ENCODE data around the gene SERPINE1. TPM values are rescaled to one million over a fixed set of nuclear protein-coding genes. Genes with fewer than 3 reads are reported as not detected.

The SERPINE1 gene
- total and polyA plus RNA-seq, 5 experiments from 2014 or later = 0.11 TPM; not detected in 4

- Mint-ChIP-seq H3K4me3 (peak overlapping the region in 9 of 10 donors; percentile 69 to 90 (median 82)), H3K27me3 (peaks cover 2 to 5% (median 2%) of the 10 kb centered on the region in 5 donors), H3K9me3 (no peaks in the 10 kb centered on the region), H3K27ac (no peak overlapping the region), H3K4me1 (peaks cover 10 to 16% (median 13%) of the 10 kb centered on the region in 4 donors), H3K36me3 (peaks cover 0 to 21% (median 6%) of the 10 kb centered on the region in 3 donors)
- POLR2A ChIA-PET = no interaction called here
- ATAC-seq (peak; percentile 8 to 38), DNase-seq (no peak)
These were observed 27.8 kb downstream of the SERPINE1 start for GRCh38 chr7:101154693-101155102.

DNA sequence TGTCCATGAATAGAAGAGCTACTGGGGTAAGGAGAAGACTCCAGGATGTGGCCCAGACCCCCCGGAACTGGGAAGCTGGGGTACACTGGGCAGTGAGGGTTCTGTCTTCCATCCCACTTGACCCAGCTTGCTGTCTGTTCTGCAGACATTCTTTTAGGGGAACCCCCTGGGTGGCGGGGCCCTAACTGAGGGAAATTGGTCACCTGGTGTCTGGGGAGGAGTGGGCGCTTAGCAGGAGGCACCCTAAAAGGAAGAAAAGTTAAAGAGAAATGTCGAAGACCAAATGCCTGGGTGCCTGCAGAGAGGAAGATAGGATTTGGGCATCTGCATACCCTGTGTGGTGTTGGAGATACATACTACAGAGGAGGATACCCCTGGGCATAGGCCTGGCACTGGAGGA lies 28.4 kb downstream of the SERPINE1 start:
- Mint-ChIP-seq H3K4me3 (peak overlapping the region; percentile 67 to 90 (median 75)), H3K4me1 (peaks cover 10 to 16% (median 13%) of the 10 kb centered on the region in 4 donors), H3K27ac (peak overlapping the region in 3 of 10 donors; percentile 11 to 41 (median 35)), H3K9me3 (no peaks in the 10 kb centered on the region), H3K27me3 (peaks cover 0 to 5% (median 0%) of the 10 kb centered on the region in 5 donors), H3K36me3 (peaks cover 0 to 26% (median 8%) of the 10 kb centered on the region in 3 donors)
- no peak for DNase-seq
- no peak for ATAC-seq
- POLR2A ChIA-PET = interaction anchor here (1.5 kb wide), 1 partner anchor 10 kb away, joined by 6 read pairs; the partner anchor contains the start of gene VGF

- Mint-ChIP-seq H3K4me1 (peaks cover 10 to 16% (median 14%) of the 10 kb centered on the region in 4 donors), H3K4me3 (peak overlapping the region in 2 of 10 donors; percentile 28 to 33), H3K36me3 (peaks cover 0 to 29% (median 9%) of the 10 kb centered on the region in 3 donors), H3K27ac (no peak overlapping the region), H3K9me3 (no peaks in the 10 kb centered on the region), H3K27me3 (peaks cover 0 to 6% (median 1%) of the 10 kb centered on the region in 5 donors)
- no peak for ATAC-seq
- DNase-seq = no peak
- POLR2A ChIA-PET = interaction anchor here (0.6 to 1.5 kb wide), 4 partner anchors 9 to 992 kb away, joined by 3 to 6 read pairs (median 4); partner anchors contain the start of genes PLOD3 and VGF
These were observed 29.4 kb downstream of the SERPINE1 start for GRCh38 chr7:101156277-101156676.

- POLR2A ChIA-PET = interaction anchor here (0.6 to 1.1 kb wide), 4 partner anchors 13 to 993 kb away, joined by 3 to 7 read pairs (median 4); partner anchors contain the start of gene PLOD3
- H3K9me3 Mint-ChIP-seq = no peaks in the 10 kb centered on the region
- peaks cover 0 to 8% (median 1%) of the 10 kb centered on the region in 5 donors for H3K27me3 Mint-ChIP-seq
- peak overlapping the region in 1 of 10 donors; percentile 28 for H3K4me3 Mint-ChIP-seq
- ATAC-seq (no peak), DNase-seq (no peak)
- peaks cover 10 to 16% (median 14%) of the 10 kb centered on the region in 4 donors for H3K4me1 Mint-ChIP-seq
- H3K27ac Mint-ChIP-seq = no peak overlapping the region
- peaks cover 0 to 29% (median 9%) of the 10 kb centered on the region in 3 donors for H3K36me3 Mint-ChIP-seq
These were observed 30.1 kb downstream of the SERPINE1 start for GRCh38 chr7:101156866-101157589.

GRCh38 chr7:101159696-101160674 lies 33.1 kb downstream of the SERPINE1 start:
- no peaks in the 10 kb centered on the region for H3K9me3 Mint-ChIP-seq
- peaks cover 10 to 23% (median 16%) of the 10 kb centered on the region in 4 donors for H3K4me1 Mint-ChIP-seq
- H3K27ac Mint-ChIP-seq = no peak overlapping the region
- H3K27me3 Mint-ChIP-seq = peaks cover under 1 to 24% (median 5%) of the 10 kb centered on the region in 5 donors
- ATAC-seq = no peak
- H3K36me3 Mint-ChIP-seq = peaks cover 0 to 29% (median 9%) of the 10 kb centered on the region in 3 donors
- no peak overlapping the region for H3K4me3 Mint-ChIP-seq
- no peak for DNase-seq
- POLR2A ChIA-PET = interaction anchor here (0.5 to 0.7 kb wide), 2 partner anchors 47 to 71 kb away, joined by 3 to 4 read pairs; no protein-coding TSS in a partner anchor

DNA sequence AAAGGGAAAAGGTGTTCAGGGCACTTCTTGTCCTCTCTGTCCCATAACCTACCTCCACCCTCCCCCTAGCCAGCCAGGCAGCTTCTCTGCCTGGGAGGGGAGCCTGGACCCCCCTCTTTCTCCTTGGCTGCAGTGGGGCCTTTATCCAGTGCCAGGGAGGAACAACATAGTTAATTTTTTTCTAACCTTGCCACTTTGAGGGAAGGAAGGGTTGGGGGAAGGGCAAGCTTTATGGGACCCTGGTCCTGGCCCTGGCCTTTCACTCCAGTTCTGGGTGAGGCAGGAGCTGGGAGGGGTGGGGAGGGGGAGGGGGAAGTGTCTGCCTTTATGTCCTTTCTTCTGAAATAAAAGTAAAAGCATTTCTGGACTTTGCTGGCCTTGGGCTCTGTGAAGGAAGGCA lies 34.0 kb downstream of the SERPINE1 start:
- Mint-ChIP-seq H3K9me3 (no peaks in the 10 kb centered on the region), H3K27me3 (peaks cover 7 to 34% (median 14%) of the 10 kb centered on the region in 5 donors), H3K27ac (no peak overlapping the region), H3K4me1 (peaks cover 11 to 25% (median 17%) of the 10 kb centered on the region in 4 donors), H3K4me3 (peak overlapping the region in 1 of 10 donors; percentile 41), H3K36me3 (peaks cover 0 to 36% (median 12%) of the 10 kb centered on the region in 3 donors)
- ATAC-seq (no peak), DNase-seq (no peak)
- POLR2A ChIA-PET = interaction anchor here (0.5 kb wide), 1 partner anchor 70 kb away, joined by 3 read pairs; no protein-coding TSS in a partner anchor

DNA sequence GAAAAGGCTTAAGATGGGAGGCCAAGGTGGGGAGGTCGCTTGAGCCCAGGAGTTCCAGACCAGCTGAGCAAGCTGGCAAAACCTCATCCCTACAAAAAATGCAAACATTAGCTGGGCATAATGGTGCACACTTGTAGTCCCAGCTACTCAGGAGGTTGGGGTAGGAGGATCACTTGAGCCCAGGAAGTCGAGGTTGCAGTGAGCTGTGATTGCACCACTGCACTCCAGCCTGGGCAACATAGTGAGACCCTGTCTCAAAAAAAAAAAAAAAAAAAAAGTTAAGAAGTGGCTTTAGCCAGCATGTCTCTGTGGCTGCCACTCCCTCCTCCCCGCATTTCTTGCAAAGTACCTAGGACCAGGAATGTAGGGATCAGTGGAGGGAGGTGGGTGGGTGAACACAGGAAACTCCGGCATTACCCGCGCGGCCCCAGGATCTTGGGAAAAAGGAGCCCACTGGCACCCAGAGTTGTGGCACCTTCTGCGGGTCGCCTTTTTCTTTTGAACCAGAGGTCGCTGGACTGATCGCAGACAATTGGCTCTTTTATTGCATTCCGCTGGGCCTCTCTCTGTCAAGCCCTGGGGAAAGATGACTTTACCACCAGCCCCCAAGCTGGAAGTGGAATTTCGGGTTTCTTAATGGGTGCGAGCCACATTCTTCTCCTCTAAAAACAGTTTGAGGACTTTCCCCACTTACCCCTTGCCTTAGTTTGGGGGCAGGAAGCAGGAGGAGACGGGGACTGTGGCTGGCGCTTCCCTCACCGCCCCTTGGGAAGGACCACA lies 35.0 kb downstream of the SERPINE1 start:
- no peak overlapping the region for H3K27ac Mint-ChIP-seq
- peaks cover 17 to 30% (median 24%) of the 10 kb centered on the region in 4 donors for H3K4me1 Mint-ChIP-seq
- H3K27me3 Mint-ChIP-seq = peaks cover 10 to 42% (median 18%) of the 10 kb centered on the region in 5 donors
- ATAC-seq (no peak), DNase-seq (no peak)
- no peaks in the 10 kb centered on the region for H3K9me3 Mint-ChIP-seq
- H3K4me3 Mint-ChIP-seq = peak overlapping the region; percentile 66 to 84 (median 78)
- H3K36me3 Mint-ChIP-seq = peaks cover 0 to 35% (median 12%) of the 10 kb centered on the region in 3 donors
- POLR2A ChIA-PET = no interaction called here

DNA sequence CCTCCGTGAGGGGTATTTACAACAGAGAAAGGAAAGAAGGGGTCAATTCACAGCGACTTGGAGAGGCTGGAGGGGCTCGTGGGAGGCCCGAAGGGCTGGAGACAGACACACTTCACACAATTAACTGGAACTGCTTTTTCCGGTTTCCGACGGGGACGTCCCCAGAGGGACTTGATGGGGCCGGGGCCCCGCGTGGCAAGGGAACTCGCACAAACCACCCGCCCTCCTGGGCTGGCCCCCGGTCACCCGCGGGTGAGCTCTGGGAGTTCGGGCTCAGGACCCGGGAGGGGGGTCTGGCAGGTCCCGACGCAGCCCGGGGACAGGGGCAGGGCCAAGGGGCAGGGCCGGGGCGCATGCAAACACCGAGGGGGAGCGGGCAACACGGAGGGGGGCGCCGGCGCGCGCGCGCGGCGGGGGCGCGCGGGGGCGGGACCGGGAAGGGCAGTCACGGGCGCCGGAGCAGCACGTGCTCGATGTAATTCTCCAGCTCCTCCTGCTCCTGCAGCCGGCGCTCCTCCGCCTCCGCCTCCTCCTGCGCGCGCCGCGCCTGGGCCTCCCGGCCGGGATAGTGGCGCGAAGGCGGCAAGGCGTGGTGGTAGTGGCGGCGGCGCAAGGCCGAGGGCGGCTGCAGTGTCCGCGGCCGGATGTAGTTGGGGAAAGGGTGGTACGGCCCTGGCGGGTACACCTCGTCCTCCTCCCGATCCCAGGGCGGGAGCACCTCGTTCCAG lies 35.8 kb downstream of the SERPINE1 start:
- DNase-seq = no peak
- POLR2A ChIA-PET = interaction anchor here (1.1 kb wide), 1 partner anchor 19 kb away, joined by 3 read pairs; no protein-coding TSS in a partner anchor
- peak overlapping the region; percentile 71 to 99 (median 78) for H3K4me3 Mint-ChIP-seq

GRCh38 chr7:101163279-101164070 lies 36.6 kb downstream of the SERPINE1 start:
- Mint-ChIP-seq H3K9me3 (no peaks in the 10 kb centered on the region), H3K27me3 (peaks cover 22 to 58% (median 32%) of the 10 kb centered on the region in 5 donors), H3K4me3 (peak overlapping the region; percentile 64 to 99 (median 76)), H3K36me3 (peaks cover 0 to 21% (median 6%) of the 10 kb centered on the region in 3 donors), H3K4me1 (peaks cover 26 to 42% (median 37%) of the 10 kb centered on the region in 4 donors), H3K27ac (no peak overlapping the region)
- DNase-seq = no peak
- peak in 1 of 2 donors; percentile 28 for ATAC-seq
- POLR2A ChIA-PET = interaction anchor here (0.6 to 1.1 kb wide), 2 partner anchors 19 to 483 kb away, joined by 3 read pairs; no protein-coding TSS in a partner anchor

More for the DNA sequence above, 35.8 kb downstream of the SERPINE1 start:
- peaks cover 15 to 50% (median 26%) of the 10 kb centered on the region in 5 donors for H3K27me3 Mint-ChIP-seq
- H3K27ac Mint-ChIP-seq = no peak overlapping the region
- H3K9me3 Mint-ChIP-seq = no peaks in the 10 kb centered on the region
- no peak for ATAC-seq
- peaks cover 22 to 37% (median 32%) of the 10 kb centered on the region in 4 donors for H3K4me1 Mint-ChIP-seq
- H3K36me3 Mint-ChIP-seq = peaks cover 0 to 29% (median 12%) of the 10 kb centered on the region in 3 donors
